ENCODE measurements around the gene SPINK2. TPM values are rescaled to one million over a fixed set of nuclear protein-coding genes. Genes with fewer than 3 reads are reported as not detected.

Gene SPINK2
- polyA plus RNA-seq, 1 donor: 0.72 TPM

Other genes starting within 250 kb of the SPINK2 start
- gene HOPX, start 140.4 kb downstream of the SPINK2 start, polyA plus RNA-seq: 28.5 TPM
- gene REST, start 86.2 kb upstream of the SPINK2 start, polyA plus RNA-seq: 22.3 TPM
- 25.2 TPM for gene NOA1, start 155.9 kb upstream of the SPINK2 start, polyA plus RNA-seq
- gene POLR2B, start 157.2 kb upstream of the SPINK2 start, polyA plus RNA-seq: 80.7 TPM

Measured in large intestine (tissue), 1 donor.